Measurements from ENCODE around the gene DLG5.

GRCh38 chr10:77857272-77857671 is 69.3 kb downstream of the DLG5 start:
- TF ChIP-seq CTCF (IDR thresholded peaks at IDR 0.05; ENCODE audit: insufficient read depth, low read depth, low read length) (no peak), EZH2 (IDR thresholded peaks at IDR 0.05; ENCODE audit: insufficient read depth, low read length) (no peak)

All from astrocyte (in vitro differentiated cells and primary cell).